Activated CD8-positive, alpha-beta memory T cell treated with anti-CD3 and anti-CD28 coated beads for 1 hour (primary cell): ENCODE results near the gene FCRLB.
"Not testable (repeated sequence)": the region's sequence is repeated elsewhere in the genome, so short reads cannot be mapped to it uniquely, and the experiment has no call there.

Source experiments
- DNase-seq, 2 donors: peaks; one replicate each; pipeline ENCODE4 v3.0.0-alpha.2; 2020; ENCODE audit warnings: low read depth in 1 of 2; ENCODE audit errors: extremely low read depth in 1 of 2

FCRLB gene

GRCh38 chr1:161739865-161740566, 18.7 kb downstream of the FCRLB start:
- no peak for DNase-seq

DNA sequence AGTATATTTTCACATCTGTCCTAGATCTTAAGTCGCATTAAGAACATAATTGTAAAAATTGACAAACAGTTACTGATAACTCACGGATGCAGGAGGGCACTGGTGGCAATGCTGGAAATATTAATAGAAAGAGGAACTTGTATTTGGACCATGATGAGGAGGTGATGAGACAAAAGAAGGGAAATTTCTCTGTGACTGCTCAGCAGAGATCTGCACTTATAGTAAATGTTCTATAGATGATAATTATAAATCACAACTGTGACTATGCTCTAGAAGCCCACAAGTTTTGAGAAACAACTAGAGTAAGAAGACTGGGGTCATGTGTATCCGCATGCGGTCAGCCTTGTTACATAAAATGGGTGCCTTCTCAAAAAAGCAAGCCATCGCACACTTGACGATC, 19.6 kb downstream of the FCRLB start:
- no peak for DNase-seq

GRCh38 chr1:161743231-161743630, 21.9 kb downstream of the FCRLB start:
- no peak for DNase-seq

DNA sequence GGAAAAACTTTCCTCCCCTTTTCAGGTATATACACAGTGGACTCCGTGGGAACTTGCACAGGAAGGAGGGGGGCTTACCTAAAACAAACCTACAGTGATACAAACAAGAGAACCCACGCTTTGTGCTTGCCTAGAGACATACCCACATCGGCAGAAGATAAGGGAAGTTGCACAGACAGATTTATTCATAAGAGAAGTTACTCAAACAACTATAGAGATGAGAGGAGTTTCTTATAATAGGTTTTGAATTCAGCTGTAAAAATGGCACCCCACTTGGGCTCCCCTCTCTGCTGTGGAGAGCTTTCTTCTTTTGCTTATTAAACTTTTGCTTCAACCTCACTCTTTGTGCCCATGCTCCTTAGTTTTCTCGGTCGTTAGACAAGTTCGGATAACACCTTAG, 26.5 kb downstream of the FCRLB start:
- DNase-seq: no peak

DNA sequence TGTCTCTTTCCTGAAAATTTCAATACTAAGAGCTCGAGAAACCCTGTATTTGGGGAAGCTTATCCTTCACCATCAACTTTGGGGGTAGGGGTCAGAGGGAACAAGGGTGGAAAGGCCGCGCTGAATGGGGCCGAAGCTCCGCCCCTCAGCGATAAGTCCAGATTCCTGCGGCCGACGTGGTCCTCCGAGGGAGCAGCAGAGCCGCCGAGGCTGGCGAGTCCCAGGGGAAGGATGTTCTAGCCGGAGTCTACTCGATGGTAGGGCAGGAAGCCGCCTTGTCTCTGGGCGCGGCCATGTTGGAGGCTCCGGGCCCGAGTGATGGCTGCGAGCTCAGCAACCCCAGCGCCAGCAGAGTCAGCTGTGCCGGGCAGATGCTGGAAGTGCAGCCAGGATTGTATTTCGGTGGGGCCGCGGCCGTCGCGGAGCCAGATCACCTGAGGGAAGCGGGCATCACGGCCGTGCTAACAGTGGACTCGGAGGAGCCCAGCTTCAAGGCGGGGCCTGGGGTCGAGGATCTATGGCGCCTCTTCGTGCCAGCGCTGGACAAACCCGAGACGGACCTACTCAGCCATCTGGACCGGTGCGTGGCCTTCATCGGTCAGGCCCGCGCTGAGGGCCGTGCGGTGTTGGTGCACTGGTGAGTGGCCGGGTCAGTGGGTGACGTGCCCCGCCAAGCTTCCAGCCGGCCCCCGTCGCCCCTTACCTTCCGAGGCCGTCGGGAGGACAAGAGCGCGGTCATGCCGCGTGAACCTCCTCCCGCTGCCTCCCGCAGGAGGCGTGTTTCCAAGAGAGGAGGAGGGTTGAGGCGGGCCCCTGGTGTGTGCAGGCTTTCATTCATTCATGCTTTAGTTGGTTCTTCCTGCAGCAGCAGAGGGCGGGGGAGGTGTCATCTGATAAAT, 28.4 kb downstream of the FCRLB start, which contains the start of gene DUSP12:
Gene DUSP12 (plus strand): TSS at position 278 of the 899 bp plus-strand sequence. CDS start 16 bp downstream, at position 294.
- peak; percentile 62 to 71 for DNase-seq

DNA sequence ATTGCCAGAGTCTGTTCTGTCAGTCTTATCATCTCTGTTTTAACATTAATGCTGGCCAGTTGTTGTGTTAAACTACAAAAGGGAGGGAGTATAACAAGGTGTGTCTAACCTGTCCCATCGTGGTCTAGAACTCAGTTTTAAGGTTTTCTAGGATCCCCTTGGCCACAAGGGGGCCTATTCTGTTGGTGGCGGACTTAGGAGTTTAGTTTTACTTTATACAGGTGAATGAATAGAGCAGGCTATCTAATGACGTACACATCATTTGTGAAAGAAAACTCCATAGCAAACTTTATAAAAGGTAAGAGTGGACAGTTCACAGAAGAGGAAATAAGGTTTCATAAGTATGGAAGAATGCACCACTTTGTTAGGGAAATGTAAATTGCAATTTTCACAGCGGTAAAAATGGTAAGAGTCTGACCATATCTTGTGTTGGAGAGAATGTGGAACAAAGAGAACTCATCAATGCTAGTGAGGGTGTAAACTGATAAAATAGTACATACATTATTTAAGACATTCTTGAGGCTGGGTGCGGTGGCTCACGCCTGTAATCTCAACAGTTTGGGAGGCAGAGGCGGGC, 42.3 kb downstream of the FCRLB start:
- DNase-seq: peak in 1 of 2 donors; percentile 17

GRCh38 chr1:161766102-161766981, 45.0 kb downstream of the FCRLB start, which contains the start of gene ATF6:
ATF6 (plus strand) TSS chr1:161766320; CDS start chr1:161766361, 41 bp downstream.
- peak; percentile 55 to 59 for DNase-seq

DNA sequence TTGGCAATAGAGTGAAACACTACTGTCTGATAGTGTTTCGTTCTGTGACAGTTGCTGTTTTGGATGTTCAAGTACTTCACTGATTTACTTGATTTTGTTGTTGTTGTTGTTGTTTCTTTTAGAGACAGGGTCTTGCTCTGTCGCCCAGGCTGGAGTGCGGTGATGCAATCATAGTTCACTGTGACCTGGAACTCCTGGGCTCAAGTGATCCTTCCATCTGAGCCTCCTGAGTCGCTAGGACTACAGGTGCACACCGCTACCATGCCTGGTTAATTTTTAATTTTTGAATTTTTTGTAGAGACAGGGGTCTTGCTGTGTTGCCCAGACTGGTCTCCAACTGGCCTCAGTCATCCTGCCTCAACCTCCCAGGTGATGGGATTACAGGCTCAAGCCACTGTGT, 47.1 kb downstream of the FCRLB start:
- DNase-seq: no peak

- DNase-seq: no peak
Measured at GRCh38 chr1:161768986-161769672, 47.8 kb downstream of the FCRLB start.

GRCh38 chr1:161769673-161770045, 48.3 kb downstream of the FCRLB start:
- DNase-seq: not testable (repeated sequence)

GRCh38 chr1:161770250-161770649, 48.9 kb downstream of the FCRLB start:
- DNase-seq: no peak

- no peak for DNase-seq
Measured at GRCh38 chr1:161771161-161771560, 49.8 kb downstream of the FCRLB start.

GRCh38 chr1:161771973-161772372, 50.6 kb downstream of the FCRLB start:
- DNase-seq: no peak

GRCh38 chr1:161772397-161772796, 51.1 kb downstream of the FCRLB start:
- no peak for DNase-seq

- DNase-seq: no peak
Measured at GRCh38 chr1:161773791-161774190, 52.4 kb downstream of the FCRLB start.

DNA sequence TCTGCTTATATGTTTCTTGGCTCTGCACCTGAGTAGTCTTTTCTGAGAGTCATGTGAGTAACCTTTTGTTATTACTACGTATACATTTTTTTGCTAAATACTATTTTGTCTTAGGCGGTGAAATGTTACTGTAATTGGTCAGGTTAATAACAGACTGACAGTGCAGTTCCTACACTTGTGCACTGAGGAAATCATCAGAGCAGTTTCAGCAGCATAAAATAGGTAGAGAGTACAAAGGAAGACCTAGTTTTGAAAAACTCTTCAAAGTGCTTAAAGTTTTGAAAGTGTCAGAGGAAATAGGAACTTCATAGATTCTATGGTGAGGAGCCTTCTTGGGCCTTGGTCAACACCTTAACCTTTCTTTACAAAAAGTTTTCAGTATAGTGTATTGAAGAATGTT, 55.9 kb downstream of the FCRLB start:
- no peak for DNase-seq
